Measurements from ENCODE around the gene HOXA1.

GRCh38 chr7:27048438-27048837 lies 47.4 kb downstream of the HOXA1 start:
- TF ChIP-seq MAX (IDR thresholded peaks at IDR 0.05), result no peak
- no peak for TF ChIP-seq CTCF (IDR thresholded peaks at IDR 0.05)
- TF ChIP-seq POLR2A (IDR thresholded peaks at IDR 0.05; ENCODE audit: low read length), result no peak
- no peak for TF ChIP-seq HDAC2 (IDR thresholded peaks at IDR 0.05)
- no peak for TF ChIP-seq MAFK (IDR thresholded peaks at IDR 0.05; ENCODE audit: partially characterized antibody)
